ENCODE data around the gene PDX1.

The PDX1 gene

GRCh38 chr13:27919934-27920676 lies at the start of gene PDX1:
PDX1 (plus strand) TSS chr13:27920000; CDS start chr13:27920139, 139 bp downstream.
- DNase-seq (ENCODE audit: low spot score), result no peak

DNA sequence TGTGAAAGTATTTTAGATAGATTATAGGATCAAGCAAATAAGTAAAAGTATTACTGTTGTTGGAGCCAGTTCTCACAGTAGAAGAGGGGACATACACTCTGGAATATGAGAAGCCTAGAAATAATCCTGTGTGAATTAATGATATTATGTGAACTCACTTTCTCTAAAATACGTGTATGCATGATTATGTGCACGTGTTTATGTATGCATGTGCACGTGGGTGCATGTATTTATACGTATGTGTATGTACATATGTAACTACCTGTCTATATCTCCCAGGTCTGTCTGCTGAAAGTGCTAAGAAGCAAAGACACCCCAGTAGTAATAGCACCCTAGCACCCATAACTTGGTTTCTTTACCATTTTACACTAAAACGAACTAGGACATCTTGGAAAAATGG lies 41.5 kb upstream of the PDX1 start:
- DNase-seq (ENCODE audit: low spot score), result no peak

DNA sequence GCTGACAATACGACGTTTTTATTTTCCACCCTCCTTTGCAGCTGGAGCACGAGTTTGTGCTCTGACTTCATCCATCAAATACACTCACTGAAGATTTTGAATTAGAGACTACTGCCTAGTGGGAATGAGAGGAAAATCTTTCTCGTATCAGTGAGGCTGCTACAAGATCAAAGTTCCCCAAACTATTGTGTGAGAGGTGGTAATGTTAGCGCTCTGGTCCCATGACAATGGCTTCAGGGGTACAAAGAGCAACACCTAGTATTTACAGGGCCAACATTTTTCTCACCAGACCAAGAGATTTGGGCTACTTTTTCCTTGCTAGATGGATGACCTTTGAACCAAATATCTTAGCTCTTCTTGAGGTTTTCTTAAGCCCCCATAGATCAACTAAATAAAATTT lies 30.3 kb upstream of the PDX1 start:
- DNase-seq (ENCODE audit: low spot score), result no peak

GRCh38 chr13:27896726-27897125 lies 23.1 kb upstream of the PDX1 start:
- no peak for DNase-seq (ENCODE audit: low spot score)

DNA sequence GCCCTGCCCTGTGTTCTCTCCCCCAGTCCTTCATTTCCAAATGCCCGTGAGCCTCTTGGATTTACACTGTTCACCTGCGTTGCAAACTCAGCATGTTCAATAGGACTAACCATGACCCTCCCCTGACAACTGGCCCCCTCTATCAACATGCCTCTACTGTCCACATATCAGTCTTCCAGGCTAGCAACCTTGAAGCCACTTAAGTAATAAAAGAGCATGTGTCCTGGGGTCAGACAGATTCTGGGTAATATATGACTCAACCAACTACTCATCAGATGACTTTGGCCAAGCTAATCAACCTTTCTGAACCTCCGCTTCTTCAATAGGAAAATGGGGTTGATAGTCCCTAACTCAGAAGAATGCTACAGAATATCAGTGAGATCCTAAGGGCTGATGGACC lies 15.1 kb upstream of the PDX1 start:
- no peak for DNase-seq (ENCODE audit: low spot score)

DNA sequence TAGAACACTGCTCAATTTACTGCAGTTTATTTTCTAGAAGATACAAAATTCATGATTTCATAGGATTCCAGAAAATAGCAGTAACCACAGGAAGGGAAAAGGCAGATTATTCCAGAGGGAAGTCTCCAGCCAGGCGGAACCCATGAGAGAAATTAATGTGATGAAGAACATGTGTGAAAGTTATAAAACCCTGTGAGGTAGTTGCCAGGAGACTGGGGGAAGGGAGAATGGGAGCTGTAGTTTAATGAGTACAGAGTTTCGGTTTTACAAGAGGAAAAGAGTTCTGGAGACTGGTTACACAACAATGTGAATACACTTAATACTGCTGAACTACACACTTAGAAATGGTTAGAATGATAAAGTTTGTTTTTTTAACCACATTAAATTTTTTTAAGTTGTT lies 14.2 kb upstream of the PDX1 start:
- DNase-seq (ENCODE audit: low spot score), result no peak

DNA sequence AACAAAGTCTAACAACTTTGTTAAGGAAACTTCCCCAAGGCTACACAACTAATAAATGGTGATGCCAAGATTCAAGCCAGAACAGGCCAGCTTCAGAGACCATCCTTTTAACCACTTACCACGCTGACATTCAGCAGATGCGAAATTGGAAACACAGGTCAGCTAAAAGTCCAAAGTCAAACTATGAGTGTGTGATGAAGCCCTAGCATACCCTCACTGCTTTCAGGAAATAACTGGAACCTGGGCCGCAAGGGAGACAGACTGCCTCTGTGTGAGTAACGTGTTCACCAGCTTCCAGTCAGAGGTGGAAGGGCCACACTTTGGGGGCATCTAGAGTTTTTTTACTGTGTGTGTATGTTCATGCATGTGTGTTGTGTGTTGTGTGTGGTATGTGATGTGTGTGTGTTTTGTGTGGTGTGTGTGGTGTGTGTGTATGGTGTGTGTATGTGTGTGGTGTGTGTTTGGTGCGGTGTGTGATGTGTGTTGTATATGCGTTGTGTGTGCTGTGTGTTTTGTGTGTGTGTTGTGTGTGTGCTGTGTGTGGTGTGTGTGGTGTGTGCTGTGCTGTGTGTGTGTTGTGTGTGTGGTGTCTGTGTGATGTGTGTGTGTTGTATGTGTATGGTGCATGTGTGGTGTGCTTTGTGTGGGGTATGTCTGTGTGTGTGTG lies 12.5 kb upstream of the PDX1 start:
- DNase-seq (ENCODE audit: low spot score), result no peak

GRCh38 chr13:27909378-27909777 lies 10.4 kb upstream of the PDX1 start:
- no peak for DNase-seq (ENCODE audit: low spot score)

DNA sequence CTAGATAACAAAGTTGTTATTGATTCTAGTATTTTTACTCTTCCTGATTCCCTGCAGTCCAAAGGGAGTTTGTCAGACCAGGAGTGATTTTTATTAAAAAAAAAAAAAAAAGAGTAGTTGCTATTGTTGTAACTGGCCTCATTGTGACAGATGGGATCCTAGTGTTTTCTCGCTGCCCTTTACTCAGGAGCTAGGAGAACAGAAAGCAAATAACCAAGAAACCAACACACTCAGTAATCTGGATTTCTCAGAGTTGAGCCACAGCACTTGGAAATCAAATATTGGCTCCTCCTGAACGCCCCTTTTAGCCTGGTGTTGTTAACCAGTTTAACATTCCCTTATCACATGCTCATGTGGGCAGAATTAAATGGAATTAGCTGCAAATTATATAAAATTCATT lies 8.3 kb upstream of the PDX1 start:
- DNase-seq (ENCODE audit: low spot score), result no peak

- DNase-seq (ENCODE audit: low spot score), result no peak
Measured at GRCh38 chr13:27913160-27913559, 6.6 kb upstream of the PDX1 start.

GRCh38 chr13:27915301-27916207 lies 4.2 kb upstream of the PDX1 start:
- no peak for DNase-seq (ENCODE audit: low spot score)

GRCh38 chr13:27917121-27917947 lies 2.5 kb upstream of the PDX1 start:
- DNase-seq (ENCODE audit: low spot score), result no peak

GRCh38 chr13:27918041-27918917 lies 1.5 kb upstream of the PDX1 start:
- DNase-seq (ENCODE audit: low spot score), result no peak

GRCh38 chr13:27918918-27919658 lies 712 bp upstream of the PDX1 start:
- no peak for DNase-seq (ENCODE audit: low spot score)

GRCh38 chr13:27919659-27919933 lies 204 bp upstream of the PDX1 start:
- DNase-seq (ENCODE audit: low spot score), result no peak

DNA sequence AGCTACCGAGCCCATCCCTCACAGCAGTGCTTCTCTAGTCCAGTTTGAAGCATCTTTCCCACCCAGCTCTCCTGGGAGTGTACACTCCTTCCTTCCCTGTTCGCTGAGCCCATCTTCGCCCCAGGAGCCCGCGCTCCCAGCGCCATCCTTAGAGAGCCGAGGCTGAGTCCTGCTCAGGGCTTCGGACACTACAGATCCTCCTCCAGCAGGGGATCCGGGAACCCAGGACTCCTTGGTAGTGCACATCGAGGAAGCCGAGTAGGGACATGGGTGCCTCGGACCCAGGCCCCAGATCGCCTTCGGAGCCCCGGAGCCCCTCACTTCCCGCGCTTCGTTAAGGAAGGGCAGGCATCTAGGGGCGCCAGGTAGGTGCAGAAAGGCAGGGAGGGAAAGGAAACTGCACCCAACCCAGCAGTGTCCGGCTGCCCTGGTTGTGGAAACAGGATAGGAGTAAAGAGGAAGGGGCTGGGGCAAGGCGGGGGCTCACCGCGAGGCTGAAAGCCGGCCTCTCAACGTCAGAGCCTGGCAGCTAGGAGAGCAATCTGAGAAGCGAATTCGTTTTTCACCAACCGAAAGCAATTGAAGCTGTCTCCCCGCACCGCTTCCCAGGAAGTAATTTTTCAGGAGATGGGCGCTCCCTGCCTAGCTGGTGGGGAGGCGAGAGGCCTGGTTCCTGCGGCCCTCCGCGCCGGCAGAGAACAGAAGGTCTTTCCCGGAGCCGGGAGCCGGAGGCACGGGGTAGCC lies 1.0 kb downstream of the PDX1 start:
- no peak for DNase-seq (ENCODE audit: low spot score)

GRCh38 chr13:27921421-27921960 lies 1.7 kb downstream of the PDX1 start:
- DNase-seq (ENCODE audit: low spot score), result no peak

- DNase-seq (ENCODE audit: low spot score), result no peak
Measured at GRCh38 chr13:27921961-27922882, 2.4 kb downstream of the PDX1 start.

Measured in CD4-positive, alpha-beta T cell treated with Interleukin-2 at 100 ng/mL for 4 hours (primary cell).